Ectodermal cell (in vitro differentiated cells): ENCODE data around the gene SLC39A13.

Experiments used
- H3K27ac ChIP-seq: 2 replicates; pipeline ENCODE4 v1.7.0; 2013; ENCODE audit warnings: mild to moderate bottlenecking, low read depth, low read length; ENCODE audit not compliant: insufficient read depth, poor library complexity, severe bottlenecking
- H3K27me3 ChIP-seq: 2 replicates; pipeline ENCODE4 v1.7.0; 2013; ENCODE audit warnings: mild to moderate bottlenecking, low read length; ENCODE audit not compliant: insufficient read depth, control insufficient read depth, poor library complexity, severe bottlenecking
- H3K36me3 ChIP-seq: one replicate; pipeline ENCODE4 v1.7.0; 2013; ENCODE audit warnings: low read length; ENCODE audit not compliant: control insufficient read depth, insufficient read depth
- H3K4me1 ChIP-seq: one replicate; pipeline ENCODE4 v1.7.0; 2013; ENCODE audit warnings: low read length; ENCODE audit not compliant: control insufficient read depth, insufficient read depth
- H3K4me3 ChIP-seq: 2 replicates; pipeline ENCODE4 v1.7.0; 2013; ENCODE audit warnings: low read depth, low read length, control low read depth; ENCODE audit not compliant: insufficient read depth
- H3K9me3 ChIP-seq: 2 replicates; pipeline ENCODE4 v1.7.0; 2013; ENCODE audit warnings: mild to moderate bottlenecking, low read length, moderate library complexity; ENCODE audit not compliant: control insufficient read depth
- WGBS, 2 experiments: methylation state at CpG; one replicate each; pipeline ENCODE4 v1.1.7; 2013; ENCODE audit warnings: missing lambda C conversion rate in 2 of 2; 5-methylcytosine and 5-hydroxymethylcytosine counted together

Gene SLC39A13

DNA sequence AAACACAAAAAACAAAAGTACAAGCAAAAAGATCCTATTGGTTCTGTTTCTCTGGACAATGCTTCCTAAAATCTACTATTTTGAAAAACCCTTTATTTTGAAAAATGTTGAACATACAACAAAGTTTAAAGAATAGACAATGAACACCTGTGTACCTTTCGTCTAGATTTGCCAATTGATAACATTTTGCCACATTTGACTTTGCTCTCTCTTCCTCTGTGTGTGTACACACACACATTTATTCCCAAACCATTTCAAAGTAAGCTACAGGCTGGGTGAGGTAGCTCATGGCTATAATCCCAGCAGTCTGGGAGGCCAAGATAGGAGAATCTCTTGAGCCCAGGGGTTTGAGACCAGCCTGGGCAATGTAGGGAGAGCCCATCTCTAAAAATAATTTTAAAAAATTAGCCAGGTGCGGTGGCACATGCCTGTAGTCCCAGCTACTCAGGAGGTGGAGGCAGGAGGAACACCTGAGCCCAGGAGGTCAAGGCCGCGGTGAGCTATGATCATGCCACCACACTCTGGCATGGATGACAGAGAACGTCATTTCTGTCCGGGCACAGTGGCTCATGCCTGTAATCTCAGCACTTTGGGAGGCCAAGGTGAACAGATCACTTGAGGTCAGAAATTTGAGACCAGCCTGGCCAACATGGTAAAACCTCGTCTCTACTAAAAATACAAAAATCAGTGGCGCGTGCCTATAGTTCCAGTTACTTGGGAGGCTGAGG, 23.1 kb downstream of the SLC39A13 start:
- 93 to 94% methylated on average over 9 of the region's 9 CpGs for WGBS, 2 experiments
- no peaks in the 10 kb centered on the region for H3K9me3 ChIP-seq
- no peaks in the 10 kb centered on the region for H3K4me1 ChIP-seq
- H3K27me3 ChIP-seq: no peaks in the 10 kb centered on the region
- no peak overlapping the region for H3K27ac ChIP-seq
- H3K36me3 ChIP-seq: no peaks in the 10 kb centered on the region
- no peak overlapping the region for H3K4me3 ChIP-seq

DNA sequence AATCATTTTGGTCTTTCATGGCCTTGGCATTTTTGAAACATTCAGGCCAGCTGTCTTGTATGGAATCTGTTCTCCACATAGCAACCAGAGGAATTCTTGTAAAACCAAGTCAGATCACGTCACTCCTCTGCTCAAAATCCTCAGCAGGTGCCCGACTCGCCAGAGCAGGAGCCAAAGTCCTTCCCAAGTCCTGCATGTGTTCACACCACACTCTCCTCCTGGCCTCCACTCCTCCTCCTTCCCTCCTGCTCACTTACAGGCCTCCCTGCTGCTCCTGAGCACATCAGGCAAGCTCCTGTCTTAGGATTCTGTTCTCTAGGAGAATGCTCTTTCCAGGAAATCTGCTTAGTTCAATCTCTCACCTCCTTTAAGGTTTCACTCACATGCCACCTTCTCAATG, 24.8 kb downstream of the SLC39A13 start:
- Histone ChIP-seq H3K36me3 (no peaks in the 10 kb centered on the region), H3K27ac (no peak overlapping the region), H3K4me3 (no peak overlapping the region), H3K9me3 (no peaks in the 10 kb centered on the region), H3K27me3 (no peaks in the 10 kb centered on the region), H3K4me1 (no peaks in the 10 kb centered on the region)
- WGBS, 2 experiments: 84 to 87% methylated on average over 3 of the region's 3 CpGs

DNA sequence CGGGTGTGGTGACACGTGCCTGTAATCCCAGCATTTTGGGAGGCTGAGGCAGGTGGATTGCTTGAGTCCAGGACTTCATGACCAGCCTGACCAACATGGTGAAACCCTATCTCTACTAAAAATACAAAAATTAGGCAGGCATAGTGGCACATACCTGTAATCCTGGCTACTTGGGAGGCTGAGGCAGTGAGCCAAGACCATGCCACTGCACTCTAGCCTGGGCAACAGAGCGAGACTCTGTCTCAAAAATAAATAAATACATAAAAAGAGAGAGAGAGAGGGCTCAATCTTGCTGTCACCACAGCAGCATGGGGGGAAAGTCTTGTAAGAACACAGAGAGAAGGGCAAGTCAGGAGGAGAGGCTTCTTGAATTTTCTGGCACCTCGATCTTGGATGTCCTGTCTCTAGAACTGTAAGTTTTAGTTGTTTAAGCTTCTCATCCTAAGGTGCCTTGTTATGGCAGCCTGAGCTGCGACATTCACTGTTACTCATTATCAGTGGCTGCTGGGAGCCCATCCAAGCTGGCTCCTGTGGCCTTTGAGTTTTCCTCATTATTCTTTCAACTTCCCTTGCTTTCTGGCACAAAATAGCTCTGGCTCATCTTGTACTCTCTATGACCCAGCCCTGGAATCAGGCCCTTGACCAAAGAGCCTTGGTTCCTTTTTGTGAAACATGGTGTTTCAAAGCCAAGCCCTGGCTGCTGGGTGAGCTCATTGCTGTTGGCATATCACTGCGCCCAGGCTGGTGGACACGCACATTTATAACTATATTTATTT, 25.8 kb downstream of the SLC39A13 start:
- Histone ChIP-seq H3K27ac (no peak overlapping the region), H3K9me3 (no peaks in the 10 kb centered on the region), H3K27me3 (no peaks in the 10 kb centered on the region), H3K36me3 (no peaks in the 10 kb centered on the region), H3K4me3 (no peak overlapping the region), H3K4me1 (no peaks in the 10 kb centered on the region)
- whole genome bisulfite sequencing, 2 experiments: 91 to 92% methylated on average over 6 to 7 of the region's 7 CpGs

DNA sequence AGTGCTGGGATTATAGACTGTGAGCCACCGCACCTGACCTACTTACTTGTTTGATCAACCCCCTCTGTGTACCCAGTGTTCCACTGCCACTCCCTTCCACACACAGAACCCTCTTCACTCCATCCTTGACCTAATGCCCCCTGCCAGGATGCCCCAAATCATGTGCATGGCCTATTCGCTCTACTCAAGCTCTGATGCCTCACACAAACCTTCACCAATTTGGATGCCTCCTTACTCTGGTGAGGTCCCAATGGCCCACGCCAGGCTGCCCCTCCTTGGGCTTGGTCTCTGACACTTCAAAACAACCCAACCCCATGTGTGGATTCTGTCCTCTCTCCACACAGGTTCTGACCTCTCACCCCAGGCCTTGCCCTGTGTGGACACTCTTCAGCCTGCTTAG, 27.3 kb downstream of the SLC39A13 start:
- no peaks in the 10 kb centered on the region for H3K36me3 ChIP-seq
- no peaks in the 10 kb centered on the region for H3K27me3 ChIP-seq
- H3K4me1 ChIP-seq: no peaks in the 10 kb centered on the region
- H3K9me3 ChIP-seq: no peaks in the 10 kb centered on the region
- H3K4me3 ChIP-seq: no peak overlapping the region
- WGBS, 2 experiments: 88 to 93% methylated on average over 3 of the region's 3 CpGs
- H3K27ac ChIP-seq: no peak overlapping the region

DNA sequence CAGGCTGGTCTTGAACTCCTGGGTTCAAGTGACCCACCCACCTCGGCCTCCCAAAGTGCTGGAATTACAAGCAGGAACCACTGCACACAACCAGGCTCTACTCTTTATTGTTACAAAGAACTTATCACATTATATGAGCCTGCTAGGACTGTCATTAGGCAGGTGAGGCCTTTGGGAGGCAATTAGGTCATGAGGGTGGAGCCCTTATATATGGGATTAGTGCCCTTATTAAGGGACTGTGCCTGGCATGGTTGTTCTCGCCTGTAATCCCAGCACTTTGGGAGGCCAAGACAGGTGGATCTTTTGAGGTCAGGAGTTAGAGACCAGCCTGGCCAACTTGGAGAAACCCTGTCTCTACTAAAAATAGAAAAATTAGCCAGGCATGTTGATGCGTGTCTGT, 28.3 kb downstream of the SLC39A13 start:
- Histone ChIP-seq H3K27me3 (no peaks in the 10 kb centered on the region), H3K9me3 (no peaks in the 10 kb centered on the region), H3K36me3 (no peaks in the 10 kb centered on the region), H3K4me3 (no peak overlapping the region), H3K27ac (no peak overlapping the region), H3K4me1 (no peaks in the 10 kb centered on the region)
- 94 to 96% methylated on average over 3 of the region's 3 CpGs for WGBS, 2 experiments

DNA sequence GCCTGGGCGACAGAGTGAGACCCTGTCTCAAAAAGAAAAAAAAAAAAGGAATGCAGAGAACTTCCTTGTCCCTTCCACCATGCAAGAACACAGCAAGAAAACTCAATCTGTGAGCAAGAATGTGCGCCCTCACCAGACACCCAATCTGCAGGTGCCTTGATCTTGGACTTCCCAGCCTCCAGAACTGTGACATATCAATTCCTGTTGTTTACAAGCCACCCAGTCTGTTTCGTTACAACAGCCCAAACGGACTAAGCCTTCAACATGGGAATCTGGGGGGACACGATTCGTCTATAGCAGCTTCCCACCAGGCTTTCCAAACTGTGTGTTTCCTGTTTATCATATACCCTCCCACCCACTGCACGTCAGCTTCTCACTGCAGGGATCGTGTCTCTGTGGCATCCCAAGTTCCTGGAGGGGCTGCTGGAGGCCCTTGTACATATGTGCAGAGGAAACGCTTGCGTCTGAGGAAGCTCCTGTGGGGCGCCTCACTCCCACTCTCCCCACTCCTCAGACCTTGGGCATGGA, 28.9 kb downstream of the SLC39A13 start:
- H3K27ac ChIP-seq: no peak overlapping the region
- H3K9me3 ChIP-seq: no peaks in the 10 kb centered on the region
- H3K4me3 ChIP-seq: no peak overlapping the region
- no peaks in the 10 kb centered on the region for H3K4me1 ChIP-seq
- 94 to 97% methylated on average over 11 of the region's 11 CpGs for whole genome bisulfite sequencing, 2 experiments
- H3K36me3 ChIP-seq: no peaks in the 10 kb centered on the region
- no peaks in the 10 kb centered on the region for H3K27me3 ChIP-seq

DNA sequence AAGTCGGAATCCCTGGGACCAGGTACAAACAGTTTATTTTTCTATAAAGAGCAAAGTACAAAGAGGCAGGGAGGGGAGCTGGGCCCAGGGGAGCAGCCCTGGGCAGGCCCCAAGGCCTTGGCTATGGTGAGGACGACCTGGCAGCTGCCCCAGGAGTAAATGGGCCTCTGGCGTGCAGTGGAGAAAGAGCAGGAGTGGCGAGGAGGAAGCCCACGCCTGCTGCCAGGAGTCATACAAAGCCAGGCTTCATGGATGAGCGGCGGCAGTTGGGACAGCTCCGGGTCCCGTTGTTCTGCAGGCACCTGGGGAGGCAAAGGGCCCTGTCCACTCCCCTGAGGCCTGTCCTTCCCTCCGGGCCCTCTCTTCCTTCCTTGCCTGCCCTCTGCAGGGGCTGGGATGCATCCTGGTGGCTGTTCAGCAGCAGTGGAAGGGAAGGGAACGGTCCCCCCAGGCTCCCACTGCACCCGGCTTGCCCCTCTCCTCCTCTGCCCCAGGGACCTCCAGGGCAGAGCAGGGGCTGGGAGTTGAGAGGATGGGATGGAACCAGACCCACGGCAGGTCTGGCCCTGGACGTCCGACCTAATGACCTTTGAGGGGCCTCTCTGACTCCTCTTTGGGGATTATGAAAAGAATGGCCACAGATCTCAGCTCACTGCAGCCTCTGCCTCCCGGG, 29.5 kb downstream of the SLC39A13 start:
- Histone ChIP-seq H3K4me3 (no peak overlapping the region), H3K9me3 (no peaks in the 10 kb centered on the region), H3K4me1 (no peaks in the 10 kb centered on the region), H3K27me3 (no peaks in the 10 kb centered on the region), H3K36me3 (no peaks in the 10 kb centered on the region), H3K27ac (no peak overlapping the region)
- WGBS, 2 experiments: 84 to 88% methylated on average over 15 to 16 of the region's 16 CpGs

DNA sequence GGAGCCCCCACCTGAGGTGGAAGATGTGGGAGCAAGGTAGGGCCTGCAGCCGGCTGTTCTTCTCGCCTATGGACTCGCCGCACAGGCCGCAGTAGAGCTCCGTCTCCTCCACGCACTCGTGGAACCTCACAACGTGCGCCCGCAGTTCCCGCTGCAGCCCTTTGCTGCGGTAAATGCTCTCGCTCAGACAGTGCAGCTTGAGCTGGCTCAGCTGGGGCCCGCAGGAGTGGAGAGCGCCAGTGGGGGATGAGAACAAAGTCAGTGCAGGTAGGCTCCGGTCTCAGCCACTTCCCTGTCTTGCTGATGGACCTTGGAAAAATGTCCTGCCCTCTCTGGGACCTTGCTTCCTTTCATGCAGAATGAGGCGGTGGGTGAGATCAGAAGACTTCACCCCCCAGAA, 30.3 kb downstream of the SLC39A13 start:
- H3K4me1 ChIP-seq: no peaks in the 10 kb centered on the region
- H3K27me3 ChIP-seq: no peaks in the 10 kb centered on the region
- 90% methylated on average over 18 of the region's 18 CpGs for WGBS, 2 experiments
- no peaks in the 10 kb centered on the region for H3K36me3 ChIP-seq
- no peak overlapping the region for H3K27ac ChIP-seq
- H3K9me3 ChIP-seq: no peaks in the 10 kb centered on the region
- no peak overlapping the region for H3K4me3 ChIP-seq

DNA sequence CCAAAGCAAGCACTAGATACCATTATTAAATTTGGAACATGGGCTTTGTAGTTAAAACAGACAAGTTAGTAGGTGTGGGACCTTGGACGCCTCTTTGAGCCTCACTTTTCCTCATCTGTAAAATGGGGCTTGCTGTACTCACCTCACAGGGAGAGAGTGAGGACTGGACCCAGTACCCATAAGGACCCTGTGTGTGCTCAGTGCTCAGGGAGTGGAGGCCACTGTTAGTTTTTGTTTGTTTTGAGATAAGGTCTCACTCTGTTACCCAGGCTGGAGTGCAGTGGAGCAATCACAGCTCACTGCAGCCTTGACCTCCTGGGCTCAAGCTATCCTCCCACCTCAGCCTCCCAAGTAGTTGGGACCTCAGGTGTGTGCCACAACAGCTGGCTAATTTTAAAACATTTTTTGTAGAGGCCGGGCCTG, 31.7 kb downstream of the SLC39A13 start:
- whole genome bisulfite sequencing, 2 experiments: 60 to 69% methylated on average over 2 of the region's 2 CpGs
- H3K4me3 ChIP-seq: no peak overlapping the region
- H3K9me3 ChIP-seq: no peaks in the 10 kb centered on the region
- no peaks in the 10 kb centered on the region for H3K36me3 ChIP-seq
- H3K27ac ChIP-seq: no peak overlapping the region
- H3K4me1 ChIP-seq: no peaks in the 10 kb centered on the region
- H3K27me3 ChIP-seq: no peaks in the 10 kb centered on the region

DNA sequence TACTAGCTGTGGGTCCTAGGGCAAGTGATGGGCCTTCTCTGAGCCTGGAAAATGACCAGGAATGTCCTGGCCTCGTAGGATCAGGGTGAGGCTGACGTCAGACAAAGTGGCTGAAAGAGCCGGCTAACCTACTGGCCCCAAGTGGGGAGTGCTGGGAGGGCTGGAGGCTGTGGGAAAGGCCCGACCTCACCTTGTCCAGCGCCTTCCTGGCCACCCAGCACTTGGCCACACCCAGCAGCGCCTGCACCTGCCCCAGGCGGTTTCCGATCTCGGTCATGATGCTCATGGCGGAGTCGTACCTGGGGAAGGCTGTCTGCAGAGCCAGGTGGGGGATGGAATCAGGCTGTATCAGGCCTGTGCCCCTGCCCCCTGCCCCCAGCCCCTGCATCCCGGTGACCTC, 33.0 kb downstream of the SLC39A13 start:
- Histone ChIP-seq H3K9me3 (no peaks in the 10 kb centered on the region), H3K27me3 (no peaks in the 10 kb centered on the region), H3K27ac (no peak overlapping the region), H3K4me1 (no peaks in the 10 kb centered on the region), H3K36me3 (no peaks in the 10 kb centered on the region), H3K4me3 (no peak overlapping the region)
- 89 to 92% methylated on average over 12 of the region's 12 CpGs for WGBS, 2 experiments
